T-cell (primary cell): Measurements from ENCODE around the gene COBL. TPM values are rescaled to one million over a fixed set of nuclear protein-coding genes. Genes with fewer than 3 reads are reported as not detected.

Source experiments
- ATAC-seq, 4 experiments: fragments of 200-7000 bp in 3 of 4; fragments of 150-1000 bp in 1 of 4; cut with Tn5 transposase; replicated peaks in 1 of 4; 1 replicate in 3 of 4; 2 replicates in 1 of 4; pipeline ENCODE4 v1.10.0; 2021; ENCODE audit warnings: moderate library complexity in 3 of 4, mild to moderate bottlenecking in 2 of 4, moderate number of reproducible peaks in 1 of 4
- CTCF ChIA-PET, 2 donors: fragments of 300-600 bp; sonication (Branson Sonifier 250); formaldehyde crosslinking; loops; one replicate each; lab custom pipeline; 2022; ENCODE audit warnings: antibody characterized with exemption in 2 of 2; lab: Charles Lee
- POLR2A ChIA-PET, 2 donors: fragments of 300-600 bp; sonication (Branson Sonifier 250); formaldehyde crosslinking; loops; one replicate each; lab custom pipeline; 2022; ENCODE audit warnings: antibody characterized with exemption in 2 of 2; lab: Charles Lee
- DNase-seq, 35 experiments: peaks; one replicate each; pipeline versions ENCODE4 v3.0.0 to v3.0.0-alpha.2; 2013 to 2023
- H3K27ac ChIP-seq: one replicate; pipeline ENCODE4 v1.5.1; 2013; ENCODE audit warnings: low read length
- H3K27me3 ChIP-seq, 2 experiments: replicated peaks in 1 of 2; 1 replicate in 1 of 2; 2 replicates in 1 of 2; pipeline versions ENCODE4 v1.6.1 to v1.7.0; 2013; ENCODE audit warnings: low read length in 1 of 2, mixed read lengths in 1 of 2; ENCODE audit not compliant: control insufficient read depth in 2 of 2, insufficient read depth in 2 of 2; ENCODE audit errors: extremely low read depth in 1 of 2
- H3K36me3 ChIP-seq, 2 donors: 1 replicate in 1 of 2; 2 replicates in 1 of 2; pipeline versions ENCODE4 v1.6.1 to v1.7.0; 2013; ENCODE audit warnings: low read length in 1 of 2; ENCODE audit not compliant: control insufficient read depth in 2 of 2, insufficient read depth in 1 of 2; ENCODE audit errors: extremely low read depth in 1 of 2
- H3K4me1 ChIP-seq, 2 experiments: 1 replicate in 1 of 2; 2 replicates in 1 of 2; pipeline versions ENCODE4 v1.6.1 to v1.7.0; 2013; ENCODE audit warnings: low read length in 2 of 2, mixed read lengths in 1 of 2; ENCODE audit not compliant: insufficient read depth in 2 of 2, control insufficient read depth in 1 of 2; ENCODE audit errors: extremely low read depth in 1 of 2
- H3K4me3 ChIP-seq, 2 donors: 1 replicate in 1 of 2; 2 replicates in 1 of 2; pipeline versions ENCODE4 v1.5.1 to v1.7.0; 2013; ENCODE audit warnings: mild to moderate bottlenecking in 2 of 2, low read length in 1 of 2, moderate library complexity in 1 of 2; ENCODE audit not compliant: control insufficient read depth in 1 of 2; ENCODE audit errors: extremely low read depth in 1 of 2
- H3K9me3 ChIP-seq: 2 replicates; pipeline ENCODE4 v1.7.0; 2013
- H3K27ac Mint-ChIP-seq, 2 donors: one replicate each; pipeline ENCODE4 v1.8.0; 2020 to 2021; ENCODE audit warnings: mild to moderate bottlenecking in 2 of 2, mixed read lengths in 2 of 2
- H3K27me3 Mint-ChIP-seq, 2 donors: one replicate each; pipeline ENCODE4 v1.8.0; 2021 to 2022; ENCODE audit warnings: mixed read lengths in 2 of 2
- H3K36me3 Mint-ChIP-seq: one replicate; pipeline ENCODE4 v1.8.0; 2021; ENCODE audit warnings: mixed read lengths
- H3K4me1 Mint-ChIP-seq, 3 donors: one replicate each; pipeline ENCODE4 v1.8.0; 2020 to 2022; ENCODE audit warnings: mixed read lengths in 3 of 3, mild to moderate bottlenecking in 1 of 3
- H3K4me3 Mint-ChIP-seq, 3 donors: one replicate each; pipeline ENCODE4 v1.8.0; 2020 to 2022; ENCODE audit warnings: mild to moderate bottlenecking in 3 of 3, mixed read lengths in 3 of 3, moderate library complexity in 3 of 3
- H3K9me3 Mint-ChIP-seq, 3 donors: one replicate each; pipeline ENCODE4 v1.8.0; 2020 to 2022; ENCODE audit warnings: mixed read lengths in 3 of 3
- WGBS: methylation state at CpG from one replicate; pipeline ENCODE4 v1.1.5; 2013; ENCODE audit warnings: missing lambda C conversion rate; ENCODE audit not compliant: insufficient coverage; 5-methylcytosine and 5-hydroxymethylcytosine counted together
- total RNA-seq, 35 experiments: library from RNA in 6 of 35; stranded (reverse) in 6 of 35; fragments of 120-200 nt in 1 of 35; gene quantifications; one replicate each; pipeline versions ENCODE4 v1.2.1 to v1.2.4 and lab custom pipeline; 2013 to 2026

COBL gene
- total RNA-seq, 5 donors from 2014 or later (not counting 1 experiment from before 2014, with no cell fraction given) = 0.07 to 0.26 (median 0.17) TPM; not detected in 1

GRCh38 chr7:51300762-51301674 is 15.6 kb downstream of the COBL start:
- DNase-seq (no peak), ATAC-seq (no peak)
- Histone ChIP-seq H3K4me1 (no peaks in the 10 kb centered on the region), H3K27me3 (peaks cover 0 to 8% of the 10 kb centered on the region in 2 experiments), H3K36me3 (no peaks in the 10 kb centered on the region), H3K27ac (no peak overlapping the region), H3K4me3 (no peak overlapping the region), H3K9me3 (no peaks in the 10 kb centered on the region)
- ChIA-PET POLR2A (no interaction called here), CTCF (no interaction called here)
- no peaks in the 10 kb centered on the region for H3K36me3 Mint-ChIP-seq
- no peak overlapping the region for H3K4me3 Mint-ChIP-seq
- no peaks in the 10 kb centered on the region for H3K9me3 Mint-ChIP-seq
- H3K27me3 Mint-ChIP-seq = peaks cover 0 to 12% of the 10 kb centered on the region in 2 donors
- no peak overlapping the region for H3K27ac Mint-ChIP-seq
- 90% methylated on average over 26 of the region's 30 CpGs for WGBS
- H3K4me1 Mint-ChIP-seq = no peaks in the 10 kb centered on the region

- no peak overlapping the region for H3K27ac ChIP-seq
- Mint-ChIP-seq H3K27me3 (peaks cover 0 to 12% of the 10 kb centered on the region in 2 donors), H3K4me3 (no peak overlapping the region), H3K36me3 (no peaks in the 10 kb centered on the region), H3K9me3 (no peaks in the 10 kb centered on the region), H3K4me1 (no peaks in the 10 kb centered on the region), H3K27ac (no peak overlapping the region)
- no peaks in the 10 kb centered on the region for H3K9me3 ChIP-seq
- ATAC-seq = peak in 1 of 4 experiments; percentile 31
- H3K36me3 ChIP-seq = no peaks in the 10 kb centered on the region
- peaks cover 0 to 8% of the 10 kb centered on the region in 2 experiments for H3K27me3 ChIP-seq
- ChIA-PET POLR2A (no interaction called here), CTCF (interaction anchor here in 1 of 2 donors (0.5 kb wide), 1 partner anchor 139 kb away, joined by 5 read pairs; no protein-coding TSS in a partner anchor)
- WGBS = 88% methylated on average over 3 of the region's 5 CpGs
- no peak for DNase-seq
- H3K4me3 ChIP-seq = no peak overlapping the region
- H3K4me1 ChIP-seq = no peaks in the 10 kb centered on the region
Observed at GRCh38 chr7:51299391-51300133, 17.0 kb downstream of the COBL start.

- ATAC-seq (no peak), DNase-seq (no peak)
- H3K36me3 ChIP-seq = no peaks in the 10 kb centered on the region
- H3K4me3 Mint-ChIP-seq = no peak overlapping the region
- no peak overlapping the region for H3K27ac ChIP-seq
- no peaks in the 10 kb centered on the region for H3K4me1 ChIP-seq
- no peaks in the 10 kb centered on the region for H3K36me3 Mint-ChIP-seq
- no peaks in the 10 kb centered on the region for H3K9me3 Mint-ChIP-seq
- H3K9me3 ChIP-seq = no peaks in the 10 kb centered on the region
- H3K27ac Mint-ChIP-seq = no peak overlapping the region
- no peaks in the 10 kb centered on the region for H3K4me1 Mint-ChIP-seq
- ChIA-PET CTCF (interaction anchor here in 1 of 2 donors (0.5 kb wide), 1 partner anchor 138 kb away, joined by 5 read pairs; no protein-coding TSS in a partner anchor), POLR2A (no interaction called here)
- peaks cover 0 to 8% of the 10 kb centered on the region in 2 experiments for H3K27me3 ChIP-seq
- 89% methylated on average over 4 of the region's 5 CpGs for WGBS
- peaks cover 0 to 12% of the 10 kb centered on the region in 2 donors for H3K27me3 Mint-ChIP-seq
- no peak overlapping the region for H3K4me3 ChIP-seq
Observed at GRCh38 chr7:51298912-51299311, 17.7 kb downstream of the COBL start.

- ATAC-seq (no peak), DNase-seq (no peak)
- H3K4me1 ChIP-seq = no peaks in the 10 kb centered on the region
- POLR2A ChIA-PET = no interaction called here
- Mint-ChIP-seq H3K4me3 (no peak overlapping the region), H3K9me3 (no peaks in the 10 kb centered on the region), H3K27me3 (peaks cover 0 to 12% of the 10 kb centered on the region in 2 donors), H3K36me3 (no peaks in the 10 kb centered on the region), H3K27ac (no peak overlapping the region), H3K4me1 (no peaks in the 10 kb centered on the region)
- H3K27me3 ChIP-seq = peaks cover 0 to 10% of the 10 kb centered on the region in 2 experiments
- H3K4me3 ChIP-seq = no peak overlapping the region
- H3K27ac ChIP-seq = no peak overlapping the region
- CTCF ChIA-PET = no interaction called here
- 79% methylated on average over 3 of the region's 3 CpGs for WGBS
- H3K9me3 ChIP-seq = no peaks in the 10 kb centered on the region
- H3K36me3 ChIP-seq = no peaks in the 10 kb centered on the region
Observed at GRCh38 chr7:51297986-51298385, 18.6 kb downstream of the COBL start.

GRCh38 chr7:51295440-51296245 is 21.0 kb downstream of the COBL start:
- no peaks in the 10 kb centered on the region for H3K36me3 ChIP-seq
- CTCF ChIA-PET = no interaction called here
- H3K4me3 ChIP-seq = no peak overlapping the region
- Mint-ChIP-seq H3K4me1 (no peaks in the 10 kb centered on the region), H3K36me3 (no peaks in the 10 kb centered on the region), H3K4me3 (no peak overlapping the region), H3K27me3 (peaks cover 0 to 5% of the 10 kb centered on the region in 2 donors), H3K27ac (no peak overlapping the region), H3K9me3 (no peaks in the 10 kb centered on the region)
- no peaks in the 10 kb centered on the region for H3K9me3 ChIP-seq
- H3K27ac ChIP-seq = no peak overlapping the region
- ATAC-seq = no peak
- WGBS = 80% methylated on average over 1 of the region's 3 CpGs
- POLR2A ChIA-PET = interaction anchor here in 1 of 2 donors (0.6 kb wide), 1 partner anchor 9 kb away, joined by 3 read pairs; no protein-coding TSS in a partner anchor
- DNase-seq = no peak
- H3K27me3 ChIP-seq = peaks cover 0 to 2% of the 10 kb centered on the region in 2 experiments
- H3K4me1 ChIP-seq = no peaks in the 10 kb centered on the region

GRCh38 chr7:51292596-51292995 is 24.0 kb downstream of the COBL start:
- DNase-seq (no peak), ATAC-seq (no peak)
- Histone ChIP-seq H3K27ac (no peak overlapping the region), H3K4me3 (no peak overlapping the region), H3K36me3 (no peaks in the 10 kb centered on the region), H3K27me3 (peaks cover 2% of the 10 kb centered on the region in 2 experiments), H3K4me1 (no peaks in the 10 kb centered on the region), H3K9me3 (no peaks in the 10 kb centered on the region)
- peaks cover 4 to 14% of the 10 kb centered on the region in 2 donors for H3K27me3 Mint-ChIP-seq
- 48% methylated on average over 3 of the region's 4 CpGs for WGBS
- no peaks in the 10 kb centered on the region for H3K36me3 Mint-ChIP-seq
- ChIA-PET POLR2A (no interaction called here), CTCF (no interaction called here)
- H3K4me3 Mint-ChIP-seq = no peak overlapping the region
- H3K4me1 Mint-ChIP-seq = no peaks in the 10 kb centered on the region
- no peaks in the 10 kb centered on the region for H3K9me3 Mint-ChIP-seq
- no peak overlapping the region for H3K27ac Mint-ChIP-seq
